Brain microvascular endothelial cell (primary cell): ENCODE data around the gene SLC25A1.

Experiments used
- DNase-seq: peaks from one replicate; pipeline ENCODE4 v3.0.0-alpha.2; 2020
- H3K27ac ChIP-seq: fragments of 250-450 bp; sonication (Bioruptor Pico); 2 replicates; pipeline ENCODE4 v1.5.1; 2020; ENCODE audit warnings: mild to moderate bottlenecking, moderate library complexity
- H3K27me3 ChIP-seq: fragments of 250-450 bp; sonication (Bioruptor Pico); replicated peaks from 2 replicates; pipeline ENCODE4 v1.5.1; 2020; ENCODE audit warnings: mild to moderate bottlenecking
- H3K36me3 ChIP-seq: fragments of 250-450 bp; sonication (Bioruptor Pico); replicated peaks from 2 replicates; pipeline ENCODE4 v1.5.1; 2020; ENCODE audit warnings: mild to moderate bottlenecking
- H3K4me3 ChIP-seq: 2 replicates; pipeline ENCODE4 v1.5.1; 2011; ENCODE audit warnings: low read depth, mild to moderate bottlenecking, control low read depth, low read length, moderate library complexity
- CTCF ChIP-seq: IDR thresholded peaks from 2 replicates; pipeline ENCODE4 v1.5.1; 2011; ENCODE audit warnings: low read depth, mild to moderate bottlenecking, moderate library complexity, low read length, control low read depth, inconsistent platforms; ENCODE audit errors: missing control alignments
- in situ Hi-C: cut with HindIII; loops from 2 replicates; pipeline ENCODE4 v1.10.0; 2017; ENCODE audit warnings: low sequenced_read_pairs, low pct_ligation_motif_present

SLC25A1 gene

DNA sequence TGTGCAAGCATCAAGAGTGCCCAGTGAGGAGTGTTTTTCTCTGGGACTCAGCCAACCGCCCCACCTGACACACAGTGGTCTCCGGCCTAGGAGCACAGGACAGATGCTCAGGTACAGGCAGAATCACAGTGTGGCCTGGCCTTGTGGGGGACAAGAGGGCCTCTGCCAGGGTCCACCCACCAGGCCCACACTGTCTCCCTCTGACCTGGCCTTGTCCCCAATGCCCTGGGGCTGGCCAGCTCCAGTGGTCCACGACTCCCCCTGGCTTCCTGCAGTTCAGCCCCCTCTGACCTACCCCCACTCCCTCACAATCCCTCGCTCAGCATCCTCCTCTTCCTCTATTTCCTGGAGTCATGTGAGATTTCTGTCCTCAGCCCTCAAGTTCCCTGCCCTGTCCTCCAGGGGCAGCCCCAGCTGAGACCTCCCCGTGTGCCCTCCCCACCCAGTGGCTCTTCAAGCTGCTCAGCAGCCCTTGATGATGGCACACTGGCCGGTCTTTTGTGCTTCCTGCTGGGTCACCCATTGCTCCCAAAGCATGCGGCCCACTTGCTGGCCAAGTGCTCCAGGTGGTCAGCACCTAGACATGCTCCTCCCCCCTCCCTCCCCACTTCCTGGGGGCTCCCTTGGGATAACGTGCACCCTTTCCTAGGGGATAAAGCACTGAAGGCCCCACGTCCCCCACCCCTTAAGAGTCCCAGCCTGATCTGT is 45.7 kb downstream of the SLC25A1 start:
- Histone ChIP-seq H3K27me3 (no peaks in the 10 kb centered on the region), H3K4me3 (no peak overlapping the region), H3K27ac (no peak overlapping the region), H3K36me3 (peaks cover 46% of the 10 kb centered on the region)
- TF ChIP-seq CTCF: no peak
- in situ Hi-C loops: no loop called here
- no peak for DNase-seq

GRCh38 chr22:19132153-19132552 is 46.4 kb downstream of the SLC25A1 start:
- Histone ChIP-seq H3K27me3 (no peaks in the 10 kb centered on the region), H3K4me3 (no peak overlapping the region), H3K36me3 (peaks cover 39% of the 10 kb centered on the region), H3K27ac (no peak overlapping the region)
- no peak for DNase-seq
- in situ Hi-C loops: no loop called here
- TF ChIP-seq CTCF: no peak

DNA sequence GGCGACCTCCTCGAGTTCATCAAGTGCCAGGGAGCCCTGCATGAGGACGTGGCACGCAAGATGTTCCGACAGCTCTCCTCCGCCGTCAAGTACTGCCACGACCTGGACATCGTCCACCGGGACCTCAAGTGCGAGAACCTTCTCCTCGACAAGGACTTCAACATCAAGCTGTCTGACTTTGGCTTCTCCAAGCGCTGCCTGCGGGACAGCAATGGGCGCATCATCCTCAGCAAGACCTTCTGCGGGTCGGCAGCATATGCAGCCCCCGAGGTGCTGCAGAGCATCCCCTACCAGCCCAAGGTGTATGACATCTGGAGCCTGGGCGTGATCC is 46.9 kb downstream of the SLC25A1 start:
- no peak for TF ChIP-seq CTCF
- Histone ChIP-seq H3K27me3 (no peaks in the 10 kb centered on the region), H3K36me3 (peaks cover 34% of the 10 kb centered on the region), H3K27ac (no peak overlapping the region), H3K4me3 (no peak overlapping the region)
- in situ Hi-C loops: no loop called here
- DNase-seq: no peak

- H3K27ac ChIP-seq: no peak within 1 kb of the TSS
- H3K27me3 ChIP-seq: no peaks in the 10 kb centered on the region
- no peak within 1 kb of the TSS for H3K4me3 ChIP-seq
- no peak for DNase-seq
- peaks cover 29% of the 10 kb centered on the region for H3K36me3 ChIP-seq
- in situ Hi-C loops: no loop called here
- no peak for TF ChIP-seq CTCF
Observed at GRCh38 chr22:19130959-19131684, 47.4 kb downstream of the SLC25A1 start, which contains the start of gene TSSK2. TSSK2 (plus strand) TSS chr22:19131308; CDS start chr22:19131400, 92 bp downstream.

DNA sequence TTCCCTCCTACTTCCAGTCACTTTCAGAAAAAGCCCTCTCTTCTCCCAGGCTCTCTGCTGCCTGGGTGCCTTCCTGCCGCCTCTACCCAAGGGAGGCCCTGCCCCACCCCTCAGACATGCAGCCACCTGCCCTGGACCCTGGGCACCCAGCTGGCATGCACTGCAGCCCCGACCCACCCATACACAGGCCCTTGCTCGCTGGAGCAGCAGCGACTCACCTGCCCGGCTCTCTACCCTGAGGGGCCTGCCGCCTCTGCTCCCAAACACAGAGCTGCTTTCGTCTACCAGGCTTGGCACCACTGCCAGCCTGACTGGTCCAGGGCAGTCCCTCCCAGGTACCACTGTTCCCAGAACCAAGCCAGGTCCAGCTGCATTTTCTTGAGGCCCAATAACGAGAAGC is 48.7 kb downstream of the SLC25A1 start:
- DNase-seq: no peak
- Histone ChIP-seq H3K27ac (no peak overlapping the region), H3K27me3 (no peaks in the 10 kb centered on the region), H3K4me3 (no peak overlapping the region), H3K36me3 (peaks cover 21% of the 10 kb centered on the region)
- no peak for TF ChIP-seq CTCF
- in situ Hi-C loops: no loop called here
